Lower leg skin (tissue), 3 donors: ENCODE results near the gene SETSIP.

Source experiments
- CTCF ChIP-seq, 3 donors: fragments of 450-650 bp; IDR thresholded peaks; one replicate each; pipeline ENCODE4 v1.5.1; 2016; ENCODE audit warnings: antibody characterized with exemption in 3 of 3, mild to moderate bottlenecking in 3 of 3, moderate library complexity in 2 of 3
- POLR2A ChIP-seq, 2 donors: fragments of 450-650 bp; IDR thresholded peaks; one replicate each; pipeline ENCODE4 v1.6.1; 2016 to 2017; ENCODE audit warnings: antibody characterized with exemption in 2 of 2, mild to moderate bottlenecking in 1 of 2, moderate library complexity in 1 of 2

- TF ChIP-seq POLR2A (IDR thresholded peaks at IDR 0.05) (no peak), CTCF (IDR thresholded peaks at IDR 0.05) (no peak)
Measured at GRCh38 chr1:92094595-92094994, 19.4 kb upstream of the SETSIP start.
